DND-41 (cell line): ENCODE data around the gene RP2.
A peak's percentile ranks its signal among the peaks of the same experiment; 100 is the strongest.

ENCODE experiments used
- ATAC-seq: fragments of 200-7000 bp; cut with Tn5 transposase; 3 replicates; pipeline ENCODE4 v1.9.1; 2021; ENCODE audit warnings: low read depth; ENCODE audit not compliant: insufficient read depth
- DNase-seq: peaks from one replicate; pipeline ENCODE4 v3.0.0-alpha.2; 2020
- H2AFZ ChIP-seq: 2 replicates; pipeline ENCODE4 v1.6.0; 2012; ENCODE audit warnings: low read depth, low read length
- H3K27ac ChIP-seq: 2 replicates; pipeline ENCODE4 v1.5.1; 2012; ENCODE audit warnings: low read length, inconsistent platforms
- H3K27me3 ChIP-seq: fragments of 200-600 bp; sonication (generic); 2 replicates; pipeline ENCODE4 v1.6.0; 2012; ENCODE audit warnings: low read length, mild to moderate bottlenecking, inconsistent platforms; ENCODE audit not compliant: insufficient read depth, poor library complexity
- H3K36me3 ChIP-seq: 2 replicates; pipeline ENCODE4 v1.5.1; 2012; ENCODE audit warnings: low read length, inconsistent platforms; ENCODE audit not compliant: insufficient read depth
- H3K4me1 ChIP-seq: 2 replicates; pipeline ENCODE4 v1.5.1; 2012; ENCODE audit warnings: mild to moderate bottlenecking, low read length; ENCODE audit not compliant: insufficient read depth
- H3K4me2 ChIP-seq: 2 replicates; pipeline ENCODE4 v1.6.0; 2012; ENCODE audit warnings: mild to moderate bottlenecking, moderate library complexity, low read length, inconsistent platforms; ENCODE audit not compliant: insufficient read depth
- H3K4me3 ChIP-seq, 2 experiments: fragments of 200-600 bp in 1 of 2; shearing (Covaris generic) in 1 of 2; 2 replicates each; pipeline ENCODE4 v1.5.1; 2012 to 2016; ENCODE audit warnings: inconsistent platforms in 2 of 2, low read length in 2 of 2, mild to moderate bottlenecking in 2 of 2, low read depth in 1 of 2, moderate library complexity in 1 of 2
- H3K79me2 ChIP-seq: 2 replicates; pipeline ENCODE4 v1.6.0; 2012; ENCODE audit warnings: low read length, inconsistent platforms; ENCODE audit not compliant: insufficient read depth
- H3K9ac ChIP-seq: 2 replicates; pipeline ENCODE4 v1.6.0; 2012; ENCODE audit warnings: low read depth, mild to moderate bottlenecking, inconsistent platforms, low read length, moderate library complexity
- H3K9me3 ChIP-seq: 2 replicates; pipeline ENCODE4 v1.5.1; 2012; ENCODE audit warnings: low read length, moderate library complexity, mild to moderate bottlenecking, inconsistent platforms; ENCODE audit not compliant: insufficient read depth, severe bottlenecking
- H4K20me1 ChIP-seq: 2 replicates; pipeline ENCODE4 v1.6.0; 2012; ENCODE audit warnings: low read length; ENCODE audit not compliant: insufficient read depth
- CTCF ChIP-seq: IDR thresholded peaks from 2 replicates; pipeline ENCODE4 v1.5.1; 2012; ENCODE audit warnings: borderline replicate concordance, low read length, moderate library complexity, mild to moderate bottlenecking; ENCODE audit not compliant: poor library complexity, severe bottlenecking; ENCODE audit errors: extremely low read depth
- EZH2 ChIP-seq: IDR thresholded peaks from 3 replicates; pipeline ENCODE4 v1.6.1; 2012; ENCODE audit warnings: borderline replicate concordance, low read depth, mild to moderate bottlenecking, moderate library complexity, low read length, inconsistent platforms; ENCODE audit not compliant: severe bottlenecking

RP2 gene

DNA sequence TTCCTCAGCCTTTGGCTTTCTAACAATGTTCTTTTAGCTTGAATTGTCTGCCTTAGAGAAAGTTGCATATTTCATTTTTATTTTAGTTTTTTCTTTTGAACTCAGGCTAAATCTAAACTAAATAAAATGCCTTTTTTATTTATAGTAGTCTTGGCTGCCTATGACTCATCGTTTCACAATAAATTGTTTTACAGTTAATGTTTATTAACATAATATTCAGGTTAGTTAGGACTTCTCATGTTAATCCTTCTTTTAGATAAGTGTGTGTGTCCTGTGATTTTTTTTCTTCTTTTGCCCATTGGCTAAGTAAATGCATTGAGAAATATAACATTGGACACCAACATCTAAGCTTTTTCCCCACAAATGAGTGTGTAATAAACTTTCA is 1.6 kb downstream of the RP2 start:
- ATAC-seq (no peak), DNase-seq (no peak)
- peak overlapping the region; percentile 76 for H3K4me2 ChIP-seq
- no peaks in the 10 kb centered on the region for H4K20me1 ChIP-seq
- no peaks in the 10 kb centered on the region for H3K27me3 ChIP-seq
- no peaks in the 10 kb centered on the region; the same call in 1 of the 2 replicates for H3K36me3 ChIP-seq
- peaks cover 27% of the 10 kb centered on the region for H3K4me1 ChIP-seq
- no peaks in the 10 kb centered on the region for H3K9me3 ChIP-seq
- H3K9ac ChIP-seq = peak overlapping the region; percentile 90
- TF ChIP-seq CTCF = no peak
- TF ChIP-seq EZH2 = no peak
- H2AFZ ChIP-seq = no peak overlapping the region
- peak overlapping the region; percentile 61 to 97; a peak in 3 of 4 replicates for H3K4me3 ChIP-seq
- 0 out of 2 replicates have a peak overlapping the region, but pooled peaks have one; percentile 82 for H3K27ac ChIP-seq
- peaks cover 64% of the 10 kb centered on the region for H3K79me2 ChIP-seq

DNA sequence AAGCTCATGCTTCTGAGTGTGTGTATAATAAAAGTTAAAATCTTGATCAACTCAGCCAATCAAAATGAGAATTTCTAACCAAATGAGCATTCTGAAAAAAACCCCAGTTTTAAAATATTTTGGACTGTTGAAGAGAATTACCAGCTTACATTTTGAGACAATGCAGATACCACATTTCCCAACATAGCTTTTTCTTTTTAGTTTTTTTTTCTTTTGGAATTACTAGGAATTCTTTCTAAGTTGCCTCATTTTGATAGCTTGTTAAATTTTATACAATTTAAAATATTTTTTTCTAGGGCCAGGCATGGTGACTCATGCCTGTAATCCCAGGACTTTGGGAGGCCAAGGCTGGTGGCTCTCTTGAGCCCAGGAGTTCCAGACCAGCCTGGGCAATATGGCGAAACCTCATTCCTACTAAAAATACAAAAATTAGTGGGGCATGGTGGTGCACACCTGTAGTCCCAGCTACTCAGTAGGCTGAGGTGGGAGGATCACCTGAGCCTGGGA is 2.2 kb downstream of the RP2 start:
- Histone ChIP-seq H3K27me3 (no peaks in the 10 kb centered on the region), H4K20me1 (no peaks in the 10 kb centered on the region), H3K9ac (peak overlapping the region; percentile 90), H2AFZ (no peak overlapping the region), H3K4me2 (peak overlapping the region; percentile 76), H3K27ac (no peak overlapping the region), H3K9me3 (no peaks in the 10 kb centered on the region), H3K4me1 (peaks cover 27% of the 10 kb centered on the region), H3K4me3 (peak overlapping the region in 1 of 2 experiments; percentile 97; a peak in 1 of 4 replicates), H3K36me3 (no peaks in the 10 kb centered on the region; the same call in 1 of the 2 replicates), H3K79me2 (peaks cover 69% of the 10 kb centered on the region)
- DNase-seq (no peak), ATAC-seq (no peak)
- TF ChIP-seq EZH2 = no peak
- no peak for TF ChIP-seq CTCF

GRCh38 chrX:46840946-46841345 is 4.1 kb downstream of the RP2 start:
- Histone ChIP-seq H3K79me2 (peaks cover 82% of the 10 kb centered on the region), H3K9me3 (no peaks in the 10 kb centered on the region), H3K4me2 (peak overlapping the region; percentile 31; the same call in 1 of the 2 replicates), H3K4me3 (no peak overlapping the region), H2AFZ (no peak overlapping the region), H4K20me1 (no peaks in the 10 kb centered on the region), H3K4me1 (peaks cover 26% of the 10 kb centered on the region), H3K9ac (no peak overlapping the region), H3K36me3 (no peaks in the 10 kb centered on the region; the same call in 1 of the 2 replicates), H3K27ac (no peak overlapping the region), H3K27me3 (no peaks in the 10 kb centered on the region)
- ATAC-seq (no peak), DNase-seq (no peak)
- no peak for TF ChIP-seq EZH2
- TF ChIP-seq CTCF = no peak
